GM12891 (cell line): ENCODE data around the gene EDNRB.

ENCODE experiments used
- PAX5 ChIP-seq: IDR thresholded peaks from 2 replicates; pipeline ENCODE4 v1.6.1; 2011; ENCODE audit warnings: low read length, moderate library complexity, mild to moderate bottlenecking; ENCODE audit not compliant: insufficient read depth, severe bottlenecking
- POLR2A ChIP-seq: IDR thresholded peaks from 2 replicates; pipeline ENCODE4 v1.6.1; 2011; ENCODE audit warnings: low read depth, low read length, control low read depth
- POLR2AphosphoS5 ChIP-seq: IDR thresholded peaks from 2 replicates; pipeline ENCODE4 v1.6.1; 2011; ENCODE audit warnings: low read depth, low read length, control low read depth
- SPI1 ChIP-seq: IDR thresholded peaks from 2 replicates; pipeline ENCODE4 v1.6.1; 2011; ENCODE audit warnings: low read depth, low read length, control low read depth

DNA sequence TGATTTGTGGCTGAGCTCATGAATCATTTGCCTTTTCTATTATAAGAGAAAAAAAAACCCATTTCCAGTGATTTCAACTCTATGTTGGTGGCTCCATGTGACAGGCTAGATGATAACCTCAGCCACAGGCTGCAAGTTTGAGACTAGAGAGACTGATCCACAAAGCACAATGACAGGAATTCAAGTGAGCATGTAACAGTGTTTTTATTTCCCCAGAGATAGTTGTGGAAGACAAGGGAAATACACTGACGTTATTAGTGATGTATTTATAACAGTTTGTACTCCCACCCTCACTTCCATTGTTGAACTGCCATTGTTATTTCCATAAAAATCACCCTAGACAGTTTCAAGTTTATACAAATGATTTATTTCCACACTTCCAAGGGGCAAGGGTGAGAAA lies 27.9 kb upstream of the EDNRB start:
- no peak for TF ChIP-seq POLR2A
- no peak for TF ChIP-seq POLR2AphosphoS5
- no peak for TF ChIP-seq SPI1
- TF ChIP-seq PAX5, result no peak
